Measurements from ENCODE around the gene MGMT.

GRCh38 chr10:129697463-129698247 lies 230.6 kb downstream of the MGMT start:
- no peak for TF ChIP-seq CTCF (IDR thresholded peaks at IDR 0.05)
- TF ChIP-seq ZFX (IDR thresholded peaks at IDR 0.05; ENCODE audit: borderline replicate concordance) = no peak

Data from 22Rv1 (cell line).